Retinal pigment epithelial cell (primary cell): ENCODE results near the gene MYPN.

Experiments used
- DNase-seq: peaks from one replicate; pipeline ENCODE4 v3.0.0-alpha.2; 2010; ENCODE audit warnings: low read depth
- H3K4me3 ChIP-seq: 2 replicates; pipeline ENCODE4 v1.5.1; 2011; ENCODE audit warnings: mild to moderate bottlenecking, low read length, control low read depth, moderate library complexity
- CTCF ChIP-seq: conservative IDR thresholded peaks from 2 replicates; pipeline ENCODE4 v1.5.1; 2011; ENCODE audit warnings: low read depth, low read length, control low read depth, inconsistent platforms

MYPN gene, protein sequence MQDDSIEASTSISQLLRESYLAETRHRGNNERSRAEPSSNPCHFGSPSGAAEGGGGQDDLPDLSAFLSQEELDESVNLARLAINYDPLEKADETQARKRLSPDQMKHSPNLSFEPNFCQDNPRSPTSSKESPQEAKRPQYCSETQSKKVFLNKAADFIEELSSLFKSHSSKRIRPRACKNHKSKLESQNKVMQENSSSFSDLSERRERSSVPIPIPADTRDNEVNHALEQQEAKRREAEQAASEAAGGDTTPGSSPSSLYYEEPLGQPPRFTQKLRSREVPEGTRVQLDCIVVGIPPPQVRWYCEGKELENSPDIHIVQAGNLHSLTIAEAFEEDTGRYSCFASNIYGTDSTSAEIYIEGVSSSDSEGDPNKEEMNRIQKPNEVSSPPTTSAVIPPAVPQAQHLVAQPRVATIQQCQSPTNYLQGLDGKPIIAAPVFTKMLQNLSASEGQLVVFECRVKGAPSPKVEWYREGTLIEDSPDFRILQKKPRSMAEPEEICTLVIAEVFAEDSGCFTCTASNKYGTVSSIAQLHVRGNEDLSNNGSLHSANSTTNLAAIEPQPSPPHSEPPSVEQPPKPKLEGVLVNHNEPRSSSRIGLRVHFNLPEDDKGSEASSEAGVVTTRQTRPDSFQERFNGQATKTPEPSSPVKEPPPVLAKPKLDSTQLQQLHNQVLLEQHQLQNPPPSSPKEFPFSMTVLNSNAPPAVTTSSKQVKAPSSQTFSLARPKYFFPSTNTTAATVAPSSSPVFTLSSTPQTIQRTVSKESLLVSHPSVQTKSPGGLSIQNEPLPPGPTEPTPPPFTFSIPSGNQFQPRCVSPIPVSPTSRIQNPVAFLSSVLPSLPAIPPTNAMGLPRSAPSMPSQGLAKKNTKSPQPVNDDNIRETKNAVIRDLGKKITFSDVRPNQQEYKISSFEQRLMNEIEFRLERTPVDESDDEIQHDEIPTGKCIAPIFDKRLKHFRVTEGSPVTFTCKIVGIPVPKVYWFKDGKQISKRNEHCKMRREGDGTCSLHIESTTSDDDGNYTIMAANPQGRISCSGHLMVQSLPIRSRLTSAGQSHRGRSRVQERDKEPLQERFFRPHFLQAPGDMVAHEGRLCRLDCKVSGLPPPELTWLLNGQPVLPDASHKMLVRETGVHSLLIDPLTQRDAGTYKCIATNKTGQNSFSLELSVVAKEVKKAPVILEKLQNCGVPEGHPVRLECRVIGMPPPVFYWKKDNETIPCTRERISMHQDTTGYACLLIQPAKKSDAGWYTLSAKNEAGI (N-terminal part only)

DNA sequence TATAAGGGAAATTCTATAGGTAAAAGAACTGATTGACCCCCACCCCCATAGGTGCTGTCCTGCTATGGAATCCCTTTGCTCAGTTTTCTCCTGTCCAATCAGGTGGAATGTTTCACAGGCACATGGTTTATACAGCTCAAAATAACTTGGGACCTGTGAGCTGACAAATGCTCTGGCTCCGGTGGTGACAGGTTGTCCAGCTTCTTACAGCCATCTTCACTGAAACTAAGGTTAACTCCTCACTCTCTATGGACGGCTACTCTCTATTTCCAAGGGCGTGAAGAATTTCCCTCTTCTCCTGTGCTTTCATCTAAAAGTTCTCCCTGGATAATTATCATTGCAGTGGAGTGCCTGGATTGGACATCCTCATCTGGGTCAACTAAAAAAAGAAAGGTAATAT, at the start of gene MYPN:
TSS of gene MYPN (plus strand) at position 158 of the 400 bp plus-strand sequence. CDS start 11,951 bp downstream, outside the sequence.
- H3K4me3 ChIP-seq, result no peak within 1 kb of the TSS
- TF ChIP-seq CTCF, result no peak

GRCh38 chr10:68067029-68067428, 42.3 kb upstream of the MYPN start:
- TF ChIP-seq CTCF, result no peak

More for the DNA sequence above, at the start of gene MYPN:
- no peak for DNase-seq

DNA sequence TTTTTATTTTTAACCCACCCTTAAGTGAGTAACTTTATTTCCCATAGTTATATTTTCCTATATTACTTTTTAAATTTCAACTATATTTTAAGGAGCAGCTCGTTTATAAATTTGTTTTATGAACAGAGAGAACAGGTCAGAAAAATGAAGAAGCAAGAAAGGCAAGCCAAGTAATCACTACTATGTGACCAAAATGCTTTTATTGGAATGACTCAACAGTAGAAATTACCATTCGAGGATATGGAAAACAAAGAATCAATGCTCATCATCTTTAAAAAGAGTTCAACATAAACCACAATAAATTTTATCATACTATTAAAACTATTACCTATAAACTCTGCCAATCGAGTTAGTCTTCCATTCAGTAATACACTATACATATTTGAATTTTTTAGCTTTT, 41.8 kb upstream of the MYPN start:
- H3K4me3 ChIP-seq, result no peak overlapping the region
- TF ChIP-seq CTCF, result no peak
- DNase-seq, result no peak

More at GRCh38 chr10:68067029-68067428, 42.3 kb upstream of the MYPN start:
- no peak overlapping the region for H3K4me3 ChIP-seq
- DNase-seq, result no peak

DNA sequence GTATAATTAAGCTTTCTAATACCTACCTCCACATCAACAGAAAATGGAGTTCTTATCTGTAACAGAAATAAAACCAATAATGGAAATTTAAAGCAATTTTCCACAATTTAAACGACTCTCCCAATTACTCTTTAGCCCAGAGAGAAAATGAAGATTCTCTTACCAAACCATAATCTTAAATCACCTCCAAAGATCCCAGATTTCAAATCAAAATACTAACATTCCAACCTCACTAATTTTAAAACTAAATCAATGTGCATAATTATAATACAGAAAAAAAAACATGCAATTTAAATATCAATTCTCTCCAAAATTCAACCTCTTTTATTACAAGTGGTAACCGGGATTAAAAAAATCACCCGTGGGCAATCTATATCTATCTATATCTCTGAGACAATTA, 35.7 kb upstream of the MYPN start:
- H3K4me3 ChIP-seq, result peak overlapping the region; percentile 96
- no peak for TF ChIP-seq CTCF
- DNase-seq, result no peak

DNA sequence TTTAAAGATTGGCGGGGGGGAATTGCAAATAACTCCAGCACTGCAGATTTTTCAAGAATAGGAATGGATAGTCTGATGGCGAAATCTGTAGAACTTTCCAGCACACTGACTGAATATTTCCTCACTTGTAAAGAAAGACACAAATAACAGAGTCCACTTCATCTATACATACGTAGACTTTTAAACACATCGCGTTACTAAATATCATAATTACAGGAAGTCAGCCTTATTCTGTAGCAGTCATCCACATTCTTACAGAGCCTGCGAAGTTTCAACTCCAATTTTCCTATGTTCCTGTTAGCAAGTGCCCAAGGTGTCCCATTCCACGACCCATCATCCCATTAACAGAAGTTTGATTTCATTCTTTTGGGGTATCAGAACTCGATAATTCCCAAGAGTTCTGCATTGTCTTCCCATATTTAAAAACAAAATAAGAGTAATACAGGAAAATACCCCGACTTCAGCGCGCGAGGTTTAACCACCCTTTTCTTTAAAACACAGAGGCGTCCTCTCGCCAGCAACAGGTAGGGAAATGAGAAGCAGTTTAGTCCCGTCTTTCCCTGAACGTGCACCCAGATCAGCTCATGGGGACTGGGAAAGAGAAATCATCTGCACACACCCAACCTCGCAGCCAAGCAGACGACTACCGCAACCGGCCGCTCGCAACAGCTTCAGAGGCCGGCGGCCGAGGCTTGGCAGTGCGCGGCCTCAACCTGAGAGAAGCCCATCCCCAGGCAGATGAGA, 35.1 kb upstream of the MYPN start:
- peak overlapping the region; percentile 96 for H3K4me3 ChIP-seq
- DNase-seq, result no peak
- no peak for TF ChIP-seq CTCF
